A549 (cell line): ENCODE data around the gene LTA4H. TPM values are rescaled to one million over a fixed set of nuclear protein-coding genes. Genes with fewer than 3 reads are reported as not detected.
A peak's percentile ranks its signal among the peaks of the same experiment; 100 is the strongest.

Experiments used
- ATAC-seq, 2 experiments: fragments of 200-7000 bp in 1 of 2; fragments of >200 bp in 1 of 2; cut with Nextera tagmentation in 1 of 2; cut with Tn5 transposase in 1 of 2; 3 replicates each; pipeline versions ENCODE4 v1.8.0 to v1.9.1; 2018 to 2020; ENCODE audit warnings: mild to moderate bottlenecking in 1 of 2, moderate library complexity in 1 of 2
- CTCF ChIA-PET: fragments of 300-600 bp; sonication (Branson Sonifier 250); formaldehyde crosslinking; extraction: SDS; loops from one replicate; lab custom pipeline; 2021; ENCODE audit warnings: antibody characterized with exemption, inconsistent platforms; lab: Yijun Ruan, JAX
- POLR2A ChIA-PET: fragments of 350-600 bp; formaldehyde crosslinking; extraction: SDS; loops from one replicate; lab custom pipeline; 2021; ENCODE audit warnings: antibody characterized with exemption, inconsistent platforms; lab: Yijun Ruan, JAX
- DNase-seq, 2 experiments: peaks; one replicate each; pipeline versions ENCODE4 v3.0.0 to v3.0.0-alpha.2; 2011 to 2016; ENCODE audit warnings: low read depth in 1 of 2, low spot score in 1 of 2
- FAIRE-seq: peaks from 2 replicates; lab custom pipeline; 2011; peaks lifted over from hg19 to GRCh38; lab: Jason Lieb, UNC
- H3K27ac ChIP-seq, 2 experiments: fragments of >200 bp; sonication (Bioruptor Twin); formaldehyde crosslinking; 3 replicates each; pipeline ENCODE4 v1.5.1; 2016 to 2017
- H3K4me1 ChIP-seq: fragments of >200 bp; sonication (Bioruptor Twin); formaldehyde crosslinking; 3 replicates; pipeline ENCODE4 v1.6.1; 2016
- H3K4me2 ChIP-seq: fragments of >200 bp; sonication (Bioruptor Twin); formaldehyde crosslinking; 3 replicates; pipeline ENCODE4 v1.6.1; 2016
- H3K4me3 ChIP-seq: fragments of >200 bp; sonication (Bioruptor Twin); formaldehyde crosslinking; 3 replicates; pipeline ENCODE4 v1.5.1; 2016
- H3K9me3 ChIP-seq: fragments of >200 bp; sonication (Bioruptor Twin); formaldehyde crosslinking; 3 replicates; pipeline ENCODE4 v1.6.1; 2016
- CBX2 ChIP-seq: fragments of 200-600 bp; sonication (generic); IDR thresholded peaks from 2 replicates; pipeline ENCODE4 v1.6.1; 2016; ENCODE audit warnings: low read depth, mild to moderate bottlenecking, borderline replicate concordance
- CBX8 ChIP-seq: fragments of 200-600 bp; sonication (generic); IDR thresholded peaks from 2 replicates; pipeline ENCODE4 v1.6.1; 2016
- E2F6 ChIP-seq: IDR thresholded peaks from 2 replicates; pipeline ENCODE4 v1.6.1; 2012; ENCODE audit warnings: low read depth, borderline replicate concordance
- EHF ChIP-seq: fragments of 250-450 bp; sonication (Bioruptor Pico); IDR thresholded peaks from 2 replicates; pipeline ENCODE4 v1.5.0; 2020; ENCODE audit warnings: mild to moderate bottlenecking
- FOSB ChIP-seq: fragments of 250-450 bp; sonication (Bioruptor Pico); IDR thresholded peaks from 2 replicates; pipeline ENCODE4 v1.5.0; 2020; ENCODE audit warnings: mild to moderate bottlenecking, moderate library complexity
- FOSL2 ChIP-seq, 2 experiments: fragments of 450-650 bp in 1 of 2; fragments of >200 bp in 1 of 2; sonication (Bioruptor Twin) in 1 of 2; formaldehyde crosslinking; IDR thresholded peaks; 2 replicates each; pipeline versions ENCODE4 v1.5.0 to v1.6.1; 2016 to 2020; ENCODE audit warnings: mild to moderate bottlenecking in 1 of 2, moderate library complexity in 1 of 2
- GATA3 ChIP-seq: IDR thresholded peaks from 2 replicates; pipeline ENCODE4 v1.6.1; 2012; ENCODE audit warnings: borderline replicate concordance
- HDAC2 ChIP-seq: fragments of 200-600 bp; sonication (generic); IDR thresholded peaks from 2 replicates; pipeline ENCODE4 v1.6.1; 2016
- JUNB ChIP-seq: fragments of >200 bp; sonication (Bioruptor Twin); formaldehyde crosslinking; IDR thresholded peaks from 2 replicates; pipeline ENCODE4 v1.6.1; 2016
- MYC ChIP-seq: IDR thresholded peaks from 2 replicates; pipeline ENCODE4 v1.6.1; 2012; ENCODE audit warnings: mild to moderate bottlenecking, inconsistent platforms, low read length, improper control_type of control experiment, borderline replicate concordance
- NFE2L2 ChIP-seq: fragments of 150-350 bp; conservative IDR thresholded peaks from 2 replicates; pipeline ENCODE4 v1.6.1; 2014; ENCODE audit warnings: low read length
- NPAS2 ChIP-seq: fragments of 250-450 bp; sonication (Bioruptor Pico); IDR thresholded peaks from 2 replicates; pipeline ENCODE4 v1.8.0; 2022; ENCODE audit warnings: mild to moderate bottlenecking, moderate library complexity, borderline replicate concordance
- POLR2AphosphoS2 ChIP-seq: conservative IDR thresholded peaks from 2 replicates; pipeline ENCODE4 v1.6.1; 2012; ENCODE audit warnings: low read length, improper control_type of control experiment, inconsistent platforms
- RCOR1 ChIP-seq: fragments of 150-350 bp; IDR thresholded peaks from 2 replicates; pipeline ENCODE4 v1.6.1; 2014; ENCODE audit warnings: antibody characterized with exemption, low read length, low read depth
- SMC3 ChIP-seq: fragments of >200 bp; sonication (Bioruptor Twin); formaldehyde crosslinking; IDR thresholded peaks from 3 replicates; pipeline ENCODE4 v1.6.1; 2018; ENCODE audit warnings: inconsistent platforms
- SREBF2 ChIP-seq: fragments of 450-650 bp; IDR thresholded peaks from 2 replicates; pipeline ENCODE4 v1.6.1; 2014; ENCODE audit warnings: mild to moderate bottlenecking, moderate library complexity
- TFCP2L1 ChIP-seq: fragments of 250-450 bp; sonication (Bioruptor Pico); IDR thresholded peaks from 2 replicates; pipeline ENCODE4 v1.5.0; 2021; ENCODE audit warnings: mild to moderate bottlenecking
- TP53 ChIP-seq: fragments of 250-450 bp; sonication (Bioruptor Pico); IDR thresholded peaks from 2 replicates; pipeline ENCODE4 v1.5.0; 2021; ENCODE audit warnings: mild to moderate bottlenecking, moderate library complexity
- ZFP36 ChIP-seq: fragments of 450-650 bp; IDR thresholded peaks from 2 replicates; pipeline ENCODE4 v1.6.1; 2014; ENCODE audit warnings: borderline replicate concordance; ENCODE audit not compliant: partially characterized antibody
- ZSCAN20 ChIP-seq: fragments of 250-450 bp; sonication (Bioruptor Pico); IDR thresholded peaks from 2 replicates; pipeline ENCODE4 v1.8.0; 2022; ENCODE audit warnings: mild to moderate bottlenecking, moderate library complexity
- WGBS: methylation state at CpG from one replicate; pipeline ENCODE4 v1.1.6; 2017; ENCODE audit errors: missing lambda C conversion rate; 5-methylcytosine and 5-hydroxymethylcytosine counted together
- polyA plus RNA-seq, 4 experiments: library from polyadenylated mRNA; depleted of rRNA in 3 of 4; stranded (reverse); fragments of >200 nt; fragmentation: RNase III in 1 of 4; extraction: RNeasy Plus Mini Kit Qiagen cat#74134 plus additional on column Dnase treatment in 1 of 4; gene quantifications; 2 replicates in 3 of 4; 3 replicates in 1 of 4; pipeline ENCODE4 v1.2.3, GENCODE V29; 2011 to 2017
- TF ChIP-seq, protein P1 (sequence below): fragments of >200 bp; sonication (Bioruptor Twin); formaldehyde crosslinking; IDR thresholded peaks from 3 replicates; pipeline ENCODE4 v1.6.1; 2016

Gene LTA4H
- polyA plus RNA-seq, 2 of the 4 experiments (the other 2 are of a cell fraction) = 126 to 174 TPM

GRCh38 chr12:96070670-96071279, 35.4 kb upstream of the LTA4H start (continued):
- TF ChIP-seq, protein P1, sequence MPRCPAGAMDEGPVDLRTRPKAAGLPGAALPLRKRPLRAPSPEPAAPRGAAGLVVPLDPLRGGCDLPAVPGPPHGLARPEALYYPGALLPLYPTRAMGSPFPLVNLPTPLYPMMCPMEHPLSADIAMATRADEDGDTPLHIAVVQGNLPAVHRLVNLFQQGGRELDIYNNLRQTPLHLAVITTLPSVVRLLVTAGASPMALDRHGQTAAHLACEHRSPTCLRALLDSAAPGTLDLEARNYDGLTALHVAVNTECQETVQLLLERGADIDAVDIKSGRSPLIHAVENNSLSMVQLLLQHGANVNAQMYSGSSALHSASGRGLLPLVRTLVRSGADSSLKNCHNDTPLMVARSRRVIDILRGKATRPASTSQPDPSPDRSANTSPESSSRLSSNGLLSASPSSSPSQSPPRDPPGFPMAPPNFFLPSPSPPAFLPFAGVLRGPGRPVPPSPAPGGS = no peak
- TF ChIP-seq HDAC2 = no peak
- TF ChIP-seq CBX2 = no peak
- no peak for TF ChIP-seq MYC
- no peak for TF ChIP-seq ZSCAN20
- TF ChIP-seq ZFP36 = no peak
- no peak for TF ChIP-seq FOSL2 (IDR thresholded peaks at IDR 0.05)
- TF ChIP-seq FOSL2 (CRISPR knock-in tag; IDR thresholded peaks at IDR 0.05) = no peak
- TF ChIP-seq SMC3 = peak; percentile 26; the same call in 1 of the 3 replicates
- TF ChIP-seq RCOR1 = no peak
- no peak for TF ChIP-seq NFE2L2
- TF ChIP-seq JUNB = no peak

DNA sequence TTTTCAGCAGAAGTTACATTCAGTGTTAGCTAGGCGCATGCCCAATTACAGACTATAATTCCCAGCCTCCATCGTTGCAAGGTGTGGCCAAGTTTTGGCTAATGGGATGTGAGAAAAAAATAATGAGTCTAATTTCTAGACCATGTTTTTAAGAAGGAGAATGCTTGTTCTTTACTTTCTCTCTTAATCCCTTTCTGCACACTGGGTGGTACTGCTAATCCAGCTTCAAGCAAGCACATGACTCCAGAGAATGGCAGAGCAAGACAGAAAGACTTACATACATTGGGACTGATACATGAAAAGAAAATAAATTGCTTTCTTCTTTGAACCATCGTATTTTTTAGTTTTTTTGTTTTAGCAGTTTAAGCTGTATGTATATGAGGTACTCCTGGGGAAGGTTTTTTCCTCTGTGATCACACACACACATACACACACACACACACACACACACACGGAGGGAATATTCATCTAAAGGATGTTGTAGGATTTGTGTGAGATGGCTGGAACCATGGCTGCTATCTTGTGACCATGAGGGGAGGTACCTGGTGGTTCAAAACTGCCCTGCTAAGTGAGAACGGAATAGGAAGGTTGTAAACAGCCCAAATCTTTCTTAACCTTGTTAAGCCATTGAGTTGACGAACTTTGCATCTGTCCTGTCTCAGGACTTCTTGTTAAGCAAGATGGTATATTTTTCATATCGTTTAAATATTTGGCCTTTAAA, 34.3 kb upstream of the LTA4H start:
- ChIA-PET CTCF (interaction anchor here (0.5 to 6.8 kb wide), 4 partner anchors 50 to 319 kb away, joined by 3 to 64 read pairs (median 4); no protein-coding TSS in a partner anchor), POLR2A (no interaction called here)
- FAIRE-seq = no peak
- Histone ChIP-seq H3K4me2 (no peak overlapping the region), H3K27ac (no peak overlapping the region), H3K4me3 (no peak overlapping the region), H3K9me3 (no peaks in the 10 kb centered on the region), H3K4me1 (peaks cover 21% of the 10 kb centered on the region)
- no peak for DNase-seq
- no peak for ATAC-seq
- 78% methylated on average over 7 of the region's 7 CpGs for WGBS
- TF ChIP-seq NFE2L2 (no peak), SREBF2 (no peak), POLR2AphosphoS2 (no peak), ZFP36 (no peak), EHF (CRISPR knock-in tag) (no peak), FOSB (CRISPR knock-in tag) (no peak), CBX8 (no peak)
- TF ChIP-seq, all 56 proteins: peak for 0

DNA sequence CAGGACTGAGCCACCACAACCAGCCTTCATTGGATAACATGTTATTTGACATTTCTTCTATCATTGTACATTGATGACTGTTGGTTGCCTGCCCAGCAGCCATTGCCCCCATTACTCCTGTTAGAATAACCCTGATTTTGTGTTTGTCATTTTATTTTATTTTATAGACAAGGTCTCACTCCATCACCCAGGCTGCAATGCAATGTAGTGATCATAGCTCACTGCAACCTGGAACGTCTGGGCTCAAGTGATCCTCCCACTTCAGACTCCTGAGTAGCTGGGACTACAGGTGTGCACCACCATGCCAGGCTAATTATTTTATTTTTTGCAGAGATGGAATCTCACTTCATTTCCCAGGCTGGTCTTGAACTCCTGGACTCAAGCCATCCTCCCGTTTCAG, 33.2 kb upstream of the LTA4H start:
- CTCF ChIA-PET = interaction anchor here (6.8 kb wide), 1 partner anchor 147 kb away, joined by 64 read pairs; no protein-coding TSS in a partner anchor
- DNase-seq (no peak), ATAC-seq (no peak), FAIRE-seq (no peak)
- WGBS = 66% methylated on average over 2 of the region's 2 CpGs
- H3K4me2 ChIP-seq = no peak overlapping the region
- no peaks in the 10 kb centered on the region for H3K9me3 ChIP-seq
- no peak overlapping the region for H3K4me3 ChIP-seq
- peaks cover 10% of the 10 kb centered on the region for H3K4me1 ChIP-seq
- H3K27ac ChIP-seq = no peak overlapping the region
- TF ChIP-seq CBX2 (no peak), TP53 (CRISPR knock-in tag) (no peak), POLR2AphosphoS2 (no peak), SREBF2 (no peak), GATA3 (no peak), TFCP2L1 (CRISPR knock-in tag) (no peak), NPAS2 (no peak), E2F6 (no peak)
- POLR2A ChIA-PET = no interaction called here
